DMS 273 (cell line): ENCODE data around the gene JAM2.
A peak's percentile ranks its signal among the peaks of the same experiment; 100 is the strongest.
"Not testable (repeated sequence)": the region's sequence is repeated elsewhere in the genome, so short reads cannot be mapped to it uniquely, and the experiment has no call there.

Source experiments
- DNase-seq: peaks from one replicate; lab custom pipeline; 2025; ENCODE audit not compliant: unreplicated experiment; lab: John Stamatoyannopoulos, UW

JAM2 gene

GRCh38 chr21:25638660-25639550 lies at the start of gene JAM2:
TSS of gene JAM2 (plus strand) at chr21:25639258. CDS start at chr21:25639822, 564 bp downstream.
- peak; percentile 44 for DNase-seq

GRCh38 chr21:25589887-25590286 lies 49.2 kb upstream of the JAM2 start:
- DNase-seq: no peak

- DNase-seq: peak; percentile 95
These were observed 31.7 kb upstream of the JAM2 start, which contains the start of gene MRPL39 for GRCh38 chr21:25607151-25608043. TSS of gene MRPL39 (minus strand) at chr21:25607481. CDS start at chr21:25607475, 6 bp downstream.

GRCh38 chr21:25608044-25608737 lies 30.9 kb upstream of the JAM2 start:
- DNase-seq: peak; percentile 91

- no peak for DNase-seq
These were observed 24.6 kb upstream of the JAM2 start for GRCh38 chr21:25614441-25614840.

GRCh38 chr21:25615880-25616279 lies 23.2 kb upstream of the JAM2 start:
- DNase-seq: no peak

- no peak for DNase-seq
These were observed 19.9 kb upstream of the JAM2 start for GRCh38 chr21:25619198-25619597.

- DNase-seq: no peak
These were observed 14.5 kb upstream of the JAM2 start for GRCh38 chr21:25624511-25624910.

GRCh38 chr21:25625036-25625435 lies 14.0 kb upstream of the JAM2 start:
- DNase-seq: no peak

GRCh38 chr21:25625776-25626555 lies 13.1 kb upstream of the JAM2 start:
- not testable (repeated sequence) for DNase-seq

- DNase-seq: peak; percentile 21
These were observed 12.3 kb upstream of the JAM2 start for GRCh38 chr21:25626757-25627156.

- no peak for DNase-seq
These were observed 6.8 kb upstream of the JAM2 start for GRCh38 chr21:25632296-25632695.

- no peak for DNase-seq
These were observed 3.7 kb upstream of the JAM2 start for GRCh38 chr21:25635310-25635709.

GRCh38 chr21:25636727-25637126 lies 2.3 kb upstream of the JAM2 start:
- DNase-seq: no peak

GRCh38 chr21:25637851-25638659 lies 1.0 kb upstream of the JAM2 start:
- peak; percentile 3 for DNase-seq

GRCh38 chr21:25639551-25640201 lies 618 bp downstream of the JAM2 start:
- peak; percentile 37 for DNase-seq

GRCh38 chr21:25640202-25640942 lies 1.3 kb downstream of the JAM2 start:
- peak; percentile 35 for DNase-seq

GRCh38 chr21:25640943-25641292 lies 1.9 kb downstream of the JAM2 start:
- no peak for DNase-seq
